DLD1 (cell line): ENCODE data around the gene SPACDR.
"Not testable (repeated sequence)": the region's sequence is repeated elsewhere in the genome, so short reads cannot be mapped to it uniquely, and the experiment has no call there.

Source experiments
- in situ Hi-C: cut with HindIII; loops from 2 replicates; pipeline ENCODE4 v1.10.0; 2017; ENCODE audit warnings: low sequenced_read_pairs

The SPACDR gene

DNA sequence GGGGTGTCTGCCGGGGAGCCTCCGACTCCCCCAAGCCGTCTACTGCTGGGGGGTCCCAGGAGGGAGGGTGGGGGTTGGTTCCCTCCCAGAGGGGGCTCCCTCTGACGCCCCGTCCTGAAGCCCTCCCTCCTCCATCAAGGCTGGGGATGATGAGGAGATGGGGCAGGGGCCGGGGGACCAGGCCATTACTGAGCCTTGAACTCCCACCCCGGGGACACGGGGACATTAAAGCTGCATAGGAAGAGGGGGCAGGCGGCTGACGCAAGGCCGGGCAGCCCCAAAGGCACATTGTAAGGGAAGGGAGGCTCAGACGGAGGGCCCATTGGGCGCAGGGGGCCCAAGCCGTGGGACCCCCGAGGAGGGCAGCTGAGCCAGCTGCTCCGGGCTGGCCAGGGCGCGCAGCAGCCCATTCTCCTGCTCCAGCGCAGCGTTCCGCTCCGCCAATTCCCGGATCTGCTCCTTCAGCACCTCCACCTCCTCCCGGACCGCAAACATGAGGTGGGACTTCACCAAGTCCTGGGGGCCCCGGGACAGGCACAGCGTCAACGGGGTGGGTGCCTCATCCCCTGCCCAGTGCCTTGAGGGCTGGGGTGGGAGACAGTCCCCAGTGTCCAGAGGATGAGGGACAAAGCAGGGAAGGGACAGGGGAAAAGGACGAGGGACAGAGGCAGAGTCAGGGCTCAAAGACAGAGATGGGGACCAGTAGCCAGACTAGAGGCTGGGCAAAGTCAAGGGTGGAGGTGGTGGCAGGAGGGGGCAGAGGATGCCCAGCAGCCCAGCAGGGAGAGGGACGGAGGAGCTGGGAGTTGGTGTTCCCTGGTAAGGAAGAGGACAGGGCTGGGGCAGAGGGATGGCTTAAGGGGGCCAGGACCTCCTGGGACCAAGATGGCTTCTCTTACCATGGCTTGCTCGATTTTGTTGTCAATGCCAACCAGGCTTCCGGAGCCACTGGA is 2.9 kb upstream of the SPACDR start:
- in situ Hi-C loops: no loop called here

DNA sequence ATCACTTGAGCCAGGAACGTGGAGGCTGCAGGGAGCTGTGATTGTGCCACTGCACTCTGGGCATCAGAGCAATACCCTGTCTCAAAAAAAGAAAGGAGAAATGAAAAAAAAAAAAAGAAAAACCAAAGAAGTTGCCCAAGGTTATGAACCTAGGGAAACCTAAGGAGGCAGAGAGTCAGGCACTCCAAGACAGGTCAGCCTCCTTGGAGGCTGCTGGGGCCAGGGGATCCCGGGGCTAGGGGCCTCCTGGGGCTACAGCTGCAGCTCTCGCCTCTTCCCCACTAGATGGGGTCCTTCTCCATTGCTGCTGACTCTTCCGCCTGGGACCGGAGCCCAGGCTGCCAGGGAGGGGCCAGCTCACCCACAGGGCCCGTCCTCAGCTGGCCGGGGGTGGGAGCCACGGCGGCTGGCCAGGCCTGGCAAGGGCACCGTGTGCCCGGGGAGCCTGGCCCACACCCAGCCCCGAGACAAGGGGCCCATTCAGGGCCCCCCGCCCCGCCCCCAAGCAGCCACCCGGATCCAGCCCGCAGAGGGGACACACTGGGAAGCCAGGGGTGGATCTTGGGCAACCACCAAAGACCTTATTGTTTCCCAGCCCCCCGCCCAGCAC is 1.7 kb upstream of the SPACDR start:
- in situ Hi-C loops: no loop called here

DNA sequence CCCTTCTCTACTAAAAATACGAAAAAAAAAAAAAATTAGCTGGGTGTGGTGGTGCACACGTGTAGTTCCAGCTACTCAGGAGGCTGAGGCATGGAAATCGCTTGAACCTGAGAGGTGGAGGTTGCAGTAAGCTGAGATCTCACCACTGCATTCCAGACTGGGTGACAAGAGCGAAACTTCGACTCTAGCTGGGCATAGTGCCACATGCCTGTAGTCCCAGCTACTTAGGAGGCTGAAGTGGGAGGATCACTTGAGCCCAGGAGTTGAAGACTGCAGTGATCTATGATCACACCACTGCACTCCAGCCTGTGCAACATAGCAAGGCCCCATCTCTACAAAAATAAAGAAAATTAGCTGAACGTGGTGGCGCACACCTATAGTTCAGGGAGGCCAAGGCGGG is 1.2 kb upstream of the SPACDR start:
- in situ Hi-C loops: no loop called here

DNA sequence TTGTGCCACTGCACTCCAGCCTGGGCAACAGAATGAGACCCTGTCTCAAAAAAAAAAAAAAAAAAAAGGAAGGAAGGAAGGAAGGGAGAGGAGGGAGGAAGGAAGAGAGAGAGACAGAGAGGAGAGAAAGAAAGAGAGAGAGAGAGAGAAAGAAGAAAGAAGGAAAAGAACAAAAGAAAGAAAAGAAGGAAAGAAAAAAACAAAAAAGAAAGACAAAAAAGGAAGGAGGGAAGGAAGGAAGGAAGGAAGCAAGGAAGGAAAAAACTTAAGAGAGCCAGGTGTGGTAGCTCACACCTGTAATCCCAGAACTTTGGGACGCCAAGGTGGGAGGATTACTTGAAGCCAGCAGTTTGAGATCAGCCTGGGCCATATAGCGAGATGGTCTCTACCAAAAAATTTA is 731 bp upstream of the SPACDR start:
- in situ Hi-C loops: no loop called here

DNA sequence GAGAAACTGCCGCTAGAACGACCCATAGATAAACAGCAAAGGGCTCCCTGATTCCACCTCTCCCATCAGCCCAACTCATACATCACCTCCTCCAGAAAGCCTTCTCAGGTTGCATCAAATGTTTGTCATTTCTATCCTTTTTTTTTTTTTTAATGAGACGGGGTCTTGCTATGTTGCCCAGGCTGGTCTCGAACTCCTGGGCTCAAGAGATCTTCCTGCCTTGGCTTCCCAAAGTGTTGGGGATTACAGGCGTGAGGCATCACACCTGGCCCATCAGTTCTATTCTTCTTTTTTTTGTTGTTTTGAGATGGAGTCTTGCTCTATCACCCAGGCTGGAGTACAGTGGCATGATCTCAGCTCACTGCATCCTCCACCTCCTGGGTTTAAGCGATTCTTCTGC is 7.0 kb downstream of the SPACDR start:
- in situ Hi-C loops: no loop called here

DNA sequence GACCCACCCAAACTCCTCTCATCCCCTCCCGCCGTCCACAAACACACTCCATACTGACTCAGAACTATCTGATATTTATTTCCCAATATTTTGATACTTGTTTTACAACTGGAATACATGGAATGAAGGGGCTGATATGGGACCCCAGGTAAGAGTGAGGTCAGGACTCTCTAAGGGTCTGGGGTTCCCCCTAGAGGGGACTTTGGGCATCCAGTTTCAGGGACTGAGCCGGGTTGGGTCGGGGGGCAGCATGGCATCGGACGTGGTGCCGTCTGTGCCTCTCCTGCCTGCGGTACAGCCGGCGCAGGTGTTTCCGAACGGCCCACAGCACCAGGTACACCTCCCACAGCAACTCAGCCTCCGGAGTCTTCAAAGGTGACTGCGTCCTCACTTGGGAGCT is 7.5 kb downstream of the SPACDR start:
- in situ Hi-C loops: no loop called here

DNA sequence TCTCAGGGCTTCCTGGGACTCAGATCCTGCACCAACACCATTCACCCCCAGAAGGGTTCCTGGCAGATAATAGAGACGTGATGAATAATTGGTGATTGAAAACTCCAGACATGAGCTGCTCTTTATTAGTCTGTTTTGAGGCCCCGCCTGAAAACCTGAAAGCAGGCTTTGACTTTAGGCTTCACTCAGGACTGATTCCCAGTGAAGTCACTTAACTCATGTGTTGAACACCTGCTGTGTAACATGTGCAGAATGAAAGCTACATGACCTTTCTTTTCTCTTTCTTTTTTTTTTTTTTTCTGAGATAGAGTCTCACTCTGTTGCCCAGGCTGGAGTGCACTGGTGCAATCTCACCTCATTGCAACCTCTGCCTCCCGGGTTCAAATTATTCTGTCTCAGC is 8.9 kb downstream of the SPACDR start:
- in situ Hi-C loops: no loop called here

DNA sequence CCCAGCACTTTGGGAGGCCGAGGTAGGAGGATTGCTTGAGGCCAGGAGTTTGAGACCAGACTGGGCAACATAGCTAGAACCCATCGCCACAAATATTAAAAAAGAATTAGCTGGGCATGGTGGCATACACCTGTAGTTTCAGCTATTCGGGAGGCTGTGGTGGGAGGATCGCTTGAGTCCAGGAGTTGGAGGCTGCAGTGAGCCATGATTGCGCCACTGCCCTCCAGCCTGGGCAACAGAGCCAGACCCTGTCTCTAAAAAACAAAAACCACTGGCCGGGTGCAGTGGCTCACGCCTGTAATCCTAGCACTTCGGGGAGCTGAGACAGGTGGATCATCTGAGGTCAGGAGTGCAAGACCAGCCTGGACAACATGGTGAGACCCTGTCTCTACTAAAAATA is 10.2 kb downstream of the SPACDR start:
- in situ Hi-C loops: not testable (repeated sequence)

DNA sequence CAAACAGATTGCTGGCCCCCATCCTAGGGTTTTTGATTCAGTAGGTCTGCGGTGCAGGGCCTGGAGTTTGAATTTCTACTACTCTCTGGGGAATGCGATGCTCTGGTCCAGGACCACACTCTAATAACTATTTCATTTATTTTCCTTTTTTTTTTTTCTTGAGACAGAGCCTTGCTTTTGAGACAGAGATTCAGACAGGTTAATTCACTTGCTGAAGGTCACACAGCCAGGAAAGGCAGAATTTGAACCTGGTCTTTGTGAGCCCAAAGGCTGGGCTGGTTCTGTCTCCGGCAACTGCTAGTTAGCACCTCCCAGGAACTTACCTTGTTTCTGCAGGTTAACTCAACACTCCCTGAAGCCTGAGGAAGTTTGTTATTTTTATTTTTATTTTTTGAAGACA is 11.5 kb downstream of the SPACDR start:
- in situ Hi-C loops: no loop called here

DNA sequence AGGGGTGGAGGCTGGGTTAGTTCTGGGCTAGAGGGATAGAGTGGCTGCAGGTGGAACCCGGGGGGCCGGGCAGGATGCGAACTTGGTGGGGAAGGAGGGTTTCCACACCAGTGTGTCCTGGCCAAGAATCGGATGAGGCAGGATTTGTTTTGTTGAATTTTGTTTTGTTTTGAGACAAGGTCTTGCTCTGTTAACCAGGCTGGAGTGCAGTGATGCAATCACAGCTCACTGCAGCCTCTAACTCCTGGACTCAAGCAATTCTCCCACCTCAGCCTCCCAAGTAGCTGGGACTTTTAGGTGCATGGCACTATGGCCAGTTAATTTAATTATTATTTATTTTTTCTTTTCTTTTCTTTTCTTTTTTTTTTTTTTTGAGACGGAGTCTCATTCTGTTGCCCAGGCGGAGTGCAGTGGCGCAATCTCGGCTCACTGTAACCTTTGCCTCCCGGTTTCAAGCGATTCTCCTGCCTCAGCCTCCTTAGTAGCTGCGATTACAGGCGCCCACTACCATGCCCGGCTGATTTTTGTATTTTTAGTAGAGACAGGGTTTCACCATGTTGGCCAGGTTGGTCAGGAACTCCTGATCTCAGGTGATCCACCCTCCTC is 14.8 kb downstream of the SPACDR start:
- in situ Hi-C loops: no loop called here

DNA sequence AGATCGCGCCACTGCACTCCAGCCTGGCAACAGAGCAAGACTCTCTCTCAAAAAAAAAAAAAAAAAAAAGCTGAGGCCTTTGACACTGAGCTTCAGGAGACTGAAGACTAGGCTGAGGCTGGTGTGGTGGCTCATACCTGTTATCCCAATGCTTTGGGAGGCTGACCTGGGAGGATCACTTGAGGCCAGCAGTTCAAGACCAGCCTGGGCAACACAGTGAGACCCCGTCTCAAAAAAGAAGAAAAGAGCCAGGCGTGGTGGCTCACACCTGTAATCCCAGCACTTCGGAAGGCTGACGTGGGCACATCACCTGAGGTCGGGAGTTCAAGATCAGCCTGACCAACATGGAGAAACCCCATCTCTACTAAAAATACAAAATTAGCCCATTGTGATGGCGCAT is 16.7 kb downstream of the SPACDR start:
- in situ Hi-C loops: not testable (repeated sequence)

DNA sequence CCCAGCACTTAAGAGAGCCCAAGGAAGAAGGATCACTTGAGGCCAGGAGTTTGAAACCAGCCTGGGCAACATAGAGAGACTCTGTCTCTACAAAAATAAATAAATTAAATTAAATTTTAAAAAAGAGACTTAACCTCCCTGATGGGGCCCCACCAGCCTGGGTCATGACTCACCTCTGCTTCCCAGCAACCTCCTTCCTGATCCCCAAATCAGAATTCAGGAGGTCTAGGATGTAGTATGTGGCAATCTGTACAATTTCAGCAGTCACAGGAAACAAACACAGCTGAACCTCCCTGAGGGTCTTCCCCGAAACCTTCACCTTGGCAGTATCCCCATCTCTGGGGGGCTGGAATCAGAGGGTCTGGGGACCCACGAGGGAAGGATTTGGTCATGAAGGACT is 18.0 kb downstream of the SPACDR start:
- in situ Hi-C loops: no loop called here

DNA sequence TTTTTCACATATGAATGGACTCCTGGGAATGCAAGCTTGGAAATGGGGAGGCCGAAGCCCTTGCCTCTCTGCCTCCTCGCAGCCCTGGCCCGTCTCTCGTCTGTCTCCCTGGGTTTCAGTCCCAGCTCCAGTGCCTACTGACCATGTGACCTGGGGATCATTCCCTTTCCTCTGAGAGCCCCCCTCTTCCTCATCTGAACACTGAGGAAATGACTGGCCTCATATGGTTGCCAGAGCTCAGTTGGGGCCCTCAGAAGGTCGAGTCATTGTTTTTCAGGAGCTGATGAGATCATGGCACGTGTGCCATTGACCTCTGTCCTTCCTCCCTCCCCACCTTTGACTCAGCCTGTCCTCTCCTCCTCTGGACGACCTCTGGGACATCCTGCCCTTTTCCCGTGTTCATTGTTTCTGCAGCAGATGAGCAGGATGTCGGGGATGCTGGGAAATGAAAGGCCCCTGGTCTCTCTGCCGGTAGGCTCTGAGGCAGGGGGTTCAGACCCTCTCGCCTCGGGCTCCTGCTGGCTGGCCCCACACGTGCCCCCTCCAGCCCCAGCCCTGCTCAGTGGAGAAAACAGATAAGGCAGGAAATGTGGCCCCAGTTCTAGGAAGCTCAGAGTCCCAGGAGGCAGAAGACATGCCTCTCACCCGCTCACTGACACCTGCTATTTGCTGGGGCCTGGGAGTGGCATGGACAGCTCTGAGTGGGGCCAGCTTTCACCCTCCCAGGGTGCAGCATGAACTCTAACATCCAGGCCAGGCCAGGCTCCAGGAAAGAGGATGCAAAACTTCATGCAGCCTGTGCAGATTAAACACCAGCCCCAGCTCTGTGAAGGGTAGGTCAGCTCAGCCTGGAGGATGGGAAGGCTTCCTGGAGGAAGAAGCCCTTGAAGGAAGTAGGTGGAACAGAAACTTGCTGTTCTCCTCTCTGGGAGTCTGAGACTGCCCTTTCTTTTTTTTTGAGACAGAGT is 19.5 kb downstream of the SPACDR start:
- in situ Hi-C loops: no loop called here

DNA sequence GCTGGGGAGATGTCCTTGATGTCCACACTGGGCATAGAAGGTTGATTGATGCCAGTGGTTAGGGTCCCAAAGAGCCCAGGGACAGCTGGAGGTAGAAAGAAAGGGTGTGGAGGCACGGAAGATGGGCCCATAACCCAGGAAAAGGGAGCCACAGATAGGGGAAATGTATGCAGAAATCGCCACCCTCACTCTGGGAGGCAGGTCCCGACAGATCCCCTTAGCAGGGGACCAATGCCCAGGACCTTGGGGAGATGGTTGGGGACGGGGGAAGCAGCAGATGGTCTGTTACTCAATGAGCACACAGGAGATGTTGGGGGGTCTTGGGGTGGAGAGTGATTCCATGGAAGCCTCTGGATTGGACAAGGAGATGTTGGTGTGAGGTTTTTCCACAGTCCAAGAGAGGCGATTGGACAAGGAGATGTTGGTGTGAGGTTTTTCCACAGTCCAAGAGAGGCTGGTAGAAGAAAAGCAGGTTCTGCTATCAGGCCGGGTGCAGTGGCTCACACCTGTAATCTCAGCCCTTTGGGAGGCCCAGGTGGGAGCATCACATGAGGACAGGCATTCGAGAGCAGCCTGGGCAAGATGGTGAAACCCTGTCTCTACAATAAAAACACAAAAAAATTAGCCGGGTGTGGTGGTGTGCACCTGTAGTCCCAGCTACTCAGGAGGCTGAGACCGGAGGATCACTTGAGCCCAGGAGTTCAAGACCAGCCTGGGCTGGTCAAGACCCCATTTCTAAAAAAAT is 20.8 kb downstream of the SPACDR start:
- in situ Hi-C loops: no loop called here

DNA sequence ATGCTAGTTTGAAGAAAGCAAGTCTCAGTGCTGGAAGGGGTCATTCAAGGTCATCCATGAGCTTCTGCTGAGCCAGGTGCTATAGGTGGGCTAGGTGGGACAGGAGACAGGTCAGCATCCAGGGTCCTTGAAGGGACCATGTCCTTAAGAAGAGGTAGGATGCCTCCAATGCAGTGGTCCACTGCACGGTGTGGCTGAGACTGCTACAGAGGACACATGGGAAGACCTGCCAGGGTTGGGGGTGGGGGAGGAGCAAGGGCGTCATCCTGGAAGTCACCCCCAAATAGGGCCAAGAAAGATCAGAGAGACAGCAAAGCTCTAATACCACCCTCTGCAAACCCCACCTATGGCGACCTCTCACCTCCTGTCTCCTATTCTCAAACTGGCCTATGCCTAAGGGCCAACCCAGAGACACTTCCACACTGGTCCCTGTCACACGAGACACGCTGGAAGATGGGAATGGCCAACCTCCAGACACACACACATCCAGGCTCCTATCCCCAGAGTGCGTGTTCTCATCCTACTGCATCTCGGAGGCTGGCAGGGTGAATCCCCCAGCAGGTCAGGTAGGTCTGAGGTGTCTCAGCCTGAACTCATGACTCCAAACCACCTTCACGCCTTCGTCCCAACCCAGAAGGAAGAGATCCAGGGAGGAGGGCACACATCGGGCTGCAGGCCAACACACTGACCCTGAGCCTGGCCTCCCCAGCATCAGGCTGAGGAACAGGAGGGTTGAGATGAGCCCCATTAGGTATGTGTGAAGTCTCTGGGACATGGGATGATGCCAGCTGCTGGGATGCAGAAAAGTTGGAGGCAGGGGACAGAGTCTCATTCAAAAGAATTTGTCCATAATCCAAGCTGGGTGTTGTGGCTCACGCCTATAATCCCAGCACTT is 22.2 kb downstream of the SPACDR start:
- in situ Hi-C loops: no loop called here

DNA sequence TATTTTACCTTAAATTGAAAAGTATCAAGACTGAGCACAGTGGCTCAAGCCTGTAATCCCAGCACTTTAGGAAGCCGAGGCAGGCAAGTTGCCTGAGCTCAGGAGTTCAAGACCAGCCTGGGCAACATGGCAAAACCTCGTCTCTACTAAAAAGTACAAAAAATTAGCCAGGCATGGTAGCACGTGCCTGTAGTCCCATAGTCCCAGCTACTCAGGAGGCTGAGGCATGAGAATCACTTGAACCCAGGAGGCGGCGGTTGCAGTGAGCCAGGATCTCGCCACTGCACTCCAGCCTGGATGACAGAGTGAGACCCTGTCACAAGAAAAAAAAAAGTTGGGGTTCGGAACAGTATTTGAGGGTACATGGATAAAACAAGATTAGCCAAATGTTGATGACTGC is 24.8 kb downstream of the SPACDR start:
- in situ Hi-C loops: not testable (repeated sequence)

DNA sequence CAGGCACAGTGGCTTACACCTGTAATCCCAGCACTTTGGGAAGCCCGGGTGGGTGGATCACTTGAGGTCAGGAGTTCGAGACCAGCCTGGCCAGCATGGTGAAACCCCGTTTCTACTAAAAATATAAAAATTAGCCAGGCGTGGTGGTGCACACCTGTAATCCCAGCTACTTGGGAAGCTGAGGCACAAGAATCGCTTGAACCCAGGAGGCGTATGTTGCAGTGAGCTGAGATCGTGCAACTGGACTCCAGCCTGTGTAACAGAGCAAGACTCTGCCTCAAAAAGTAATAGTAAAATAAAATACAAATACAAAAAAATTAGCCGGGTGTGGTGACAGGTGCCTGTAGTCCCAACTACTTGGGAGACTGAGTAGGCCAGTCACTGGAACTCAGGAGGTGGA is 25.3 kb downstream of the SPACDR start:
- in situ Hi-C loops: not testable (repeated sequence)

DNA sequence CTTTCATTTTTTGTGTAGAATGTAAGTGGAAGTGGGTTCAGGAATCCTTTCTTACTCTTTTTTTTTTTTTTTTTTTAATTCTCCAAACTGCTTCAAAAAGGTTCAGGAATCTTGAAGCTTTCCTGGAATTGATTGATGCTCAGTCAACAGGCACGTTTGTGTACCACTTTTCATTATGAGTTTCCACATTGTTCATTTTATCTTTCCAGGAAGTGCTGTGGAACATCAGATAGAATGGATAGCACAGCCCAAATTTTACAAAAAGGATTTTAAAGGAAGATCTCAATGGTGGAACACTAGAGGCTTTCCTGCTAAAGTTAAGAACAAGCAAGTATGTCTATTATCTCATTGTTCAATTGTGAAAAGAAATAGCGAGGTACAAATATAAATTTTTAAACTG is 25.9 kb downstream of the SPACDR start:
- in situ Hi-C loops: no loop called here
